SKM-1 treated with dmso at 0.1 percent for 144 hours (cell line): ENCODE data around the gene LARP4B.

Experiments
- DNase-seq: peaks from one replicate; lab custom pipeline; 2025; ENCODE audit not compliant: unreplicated experiment; lab: John Stamatoyannopoulos, UW

The LARP4B gene

DNA sequence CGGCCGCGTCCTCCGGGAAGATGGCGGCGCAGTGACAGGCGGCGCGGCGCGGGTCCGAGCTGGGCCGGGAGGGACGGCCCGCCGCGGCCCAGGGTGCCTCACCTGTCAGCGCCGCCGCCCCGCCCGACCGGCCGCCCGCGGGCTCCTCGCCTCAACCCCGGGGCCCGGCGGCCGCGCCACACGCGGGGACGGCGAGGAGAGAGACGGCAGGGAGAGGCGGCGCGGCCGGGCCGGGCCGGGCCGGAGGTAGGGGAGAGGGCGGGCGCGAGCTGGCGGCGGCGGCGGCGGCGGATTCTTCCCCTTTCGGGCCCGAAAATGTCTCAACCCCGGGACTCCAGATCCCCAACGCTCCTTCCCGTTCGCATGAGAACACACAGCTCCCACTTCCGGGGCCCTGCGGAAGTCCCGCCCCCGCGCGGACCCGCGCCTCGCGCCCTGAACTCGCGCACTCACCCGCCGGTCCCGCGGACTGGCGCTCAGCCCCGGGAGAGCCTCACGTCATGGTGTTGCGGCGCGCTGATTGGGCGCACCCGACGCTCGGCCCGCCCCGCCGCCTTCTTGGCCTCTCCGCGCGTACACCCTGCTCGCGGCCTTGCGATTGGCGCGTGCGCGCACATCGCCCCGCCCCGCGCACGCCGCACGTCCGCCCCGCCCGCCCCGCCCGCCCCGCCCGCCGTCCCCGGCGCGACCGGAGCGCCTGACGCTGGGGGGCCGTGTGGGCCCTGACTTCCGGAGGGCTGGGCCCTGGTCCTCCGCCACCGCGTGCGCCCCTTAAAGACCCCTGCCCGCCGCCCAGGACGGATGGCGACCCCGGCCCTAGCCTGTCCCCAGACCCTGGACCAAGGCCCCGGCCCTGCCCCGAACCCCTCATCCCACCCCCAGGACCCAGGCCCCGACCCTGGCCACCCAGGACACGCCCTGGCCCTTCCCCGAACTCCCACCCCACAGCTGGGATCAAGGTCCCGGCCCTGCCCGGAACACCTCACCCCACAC is at the start of gene LARP4B:
Gene LARP4B (minus strand): TSS at position 380 of the 993 bp plus-strand sequence. CDS start 45,984 bp downstream, outside the sequence.
- DNase-seq: peak; percentile 75

DNA sequence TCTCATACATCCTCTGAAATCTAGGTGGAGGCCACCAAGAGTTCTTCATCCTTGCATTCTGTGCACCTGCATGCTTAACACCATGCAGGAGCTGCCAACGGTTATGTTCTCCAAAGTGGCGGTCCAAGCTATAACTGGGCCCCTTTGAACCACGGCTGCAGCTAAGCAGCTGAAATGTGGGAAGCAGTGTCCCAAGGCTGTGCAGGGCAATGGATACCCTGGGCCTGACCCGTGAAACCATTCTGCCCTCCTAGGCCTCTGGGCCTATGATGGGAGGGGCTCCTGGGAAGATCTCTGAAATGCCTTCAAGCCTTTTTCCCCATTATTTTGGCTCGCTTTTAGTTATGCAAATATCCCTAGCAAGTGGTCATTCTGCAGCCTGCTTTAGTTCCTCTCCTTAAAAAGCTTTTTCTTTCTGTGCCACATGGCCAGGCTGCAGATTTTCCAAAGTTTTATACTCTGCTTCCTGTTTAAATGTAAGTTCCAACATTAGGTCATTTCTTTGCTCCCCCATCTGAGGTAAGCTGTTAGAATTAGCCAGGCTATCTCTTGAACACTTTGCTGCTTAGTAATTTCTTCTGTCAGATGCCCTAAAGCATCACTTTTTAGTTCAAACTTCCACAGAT is 49.1 kb upstream of the LARP4B start:
- DNase-seq: no peak

DNA sequence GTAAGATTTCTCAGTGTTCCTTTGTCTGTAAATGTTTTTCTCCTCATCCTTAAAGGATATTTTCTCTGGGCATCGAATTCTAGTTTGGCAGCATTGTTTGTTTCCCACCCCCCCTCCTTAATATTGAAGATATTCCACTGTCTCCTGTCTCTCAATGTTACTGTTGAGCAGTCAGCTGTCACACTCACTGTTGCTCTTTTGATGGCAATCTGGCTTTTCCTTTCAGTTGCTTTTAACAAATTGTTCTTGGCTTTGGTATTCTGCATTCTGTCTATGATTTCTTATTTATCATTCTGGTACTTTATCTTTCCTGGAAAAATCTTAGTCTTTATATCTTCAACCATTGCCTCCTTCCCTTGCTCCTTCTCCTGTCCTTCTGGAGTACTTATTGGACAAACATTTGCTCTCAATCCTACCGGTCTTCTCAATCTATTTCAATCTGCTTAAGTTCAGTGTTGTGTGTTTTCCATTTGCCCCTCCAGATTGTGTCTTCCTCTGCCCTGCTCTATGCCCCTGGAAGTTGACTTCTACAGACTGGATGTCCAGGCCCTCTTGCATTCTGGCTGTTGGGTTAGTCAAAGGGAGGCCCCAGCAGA is 47.4 kb upstream of the LARP4B start:
- no peak for DNase-seq

DNA sequence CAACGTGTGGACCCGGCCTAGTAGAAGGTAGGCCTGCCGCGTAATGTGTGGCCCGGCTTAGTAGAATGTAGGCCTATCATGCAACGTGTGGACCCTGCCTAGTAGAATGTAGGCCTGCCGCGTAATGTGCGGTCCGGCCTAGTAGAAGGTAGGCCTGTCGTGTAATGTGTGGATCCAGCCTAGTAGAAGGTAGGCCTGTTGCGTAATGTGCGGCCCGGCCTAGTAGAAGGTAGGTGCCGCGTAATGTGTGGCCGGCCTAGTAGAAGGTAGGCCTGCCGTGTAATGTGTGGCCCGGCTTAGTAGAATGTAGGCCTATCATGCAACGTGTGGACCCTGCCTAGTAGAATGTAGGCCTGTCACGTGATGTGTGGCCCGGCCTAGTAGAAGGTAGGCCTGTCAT is 44.8 kb upstream of the LARP4B start:
- no peak for DNase-seq

DNA sequence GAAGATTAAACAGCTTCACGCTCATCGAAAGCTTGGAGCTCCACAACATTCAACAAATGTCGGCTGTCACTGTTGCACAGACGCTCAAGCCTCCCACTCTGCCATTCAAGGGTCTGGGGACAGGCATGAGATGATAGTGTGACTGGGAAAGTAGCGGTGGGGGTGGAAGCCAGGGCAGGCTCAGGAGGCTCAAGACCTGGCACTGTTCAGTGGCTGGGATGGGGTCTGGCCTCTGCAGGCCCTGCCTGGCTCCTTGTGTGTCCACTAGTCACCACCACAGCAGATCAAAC is 43.2 kb upstream of the LARP4B start:
- DNase-seq: no peak

DNA sequence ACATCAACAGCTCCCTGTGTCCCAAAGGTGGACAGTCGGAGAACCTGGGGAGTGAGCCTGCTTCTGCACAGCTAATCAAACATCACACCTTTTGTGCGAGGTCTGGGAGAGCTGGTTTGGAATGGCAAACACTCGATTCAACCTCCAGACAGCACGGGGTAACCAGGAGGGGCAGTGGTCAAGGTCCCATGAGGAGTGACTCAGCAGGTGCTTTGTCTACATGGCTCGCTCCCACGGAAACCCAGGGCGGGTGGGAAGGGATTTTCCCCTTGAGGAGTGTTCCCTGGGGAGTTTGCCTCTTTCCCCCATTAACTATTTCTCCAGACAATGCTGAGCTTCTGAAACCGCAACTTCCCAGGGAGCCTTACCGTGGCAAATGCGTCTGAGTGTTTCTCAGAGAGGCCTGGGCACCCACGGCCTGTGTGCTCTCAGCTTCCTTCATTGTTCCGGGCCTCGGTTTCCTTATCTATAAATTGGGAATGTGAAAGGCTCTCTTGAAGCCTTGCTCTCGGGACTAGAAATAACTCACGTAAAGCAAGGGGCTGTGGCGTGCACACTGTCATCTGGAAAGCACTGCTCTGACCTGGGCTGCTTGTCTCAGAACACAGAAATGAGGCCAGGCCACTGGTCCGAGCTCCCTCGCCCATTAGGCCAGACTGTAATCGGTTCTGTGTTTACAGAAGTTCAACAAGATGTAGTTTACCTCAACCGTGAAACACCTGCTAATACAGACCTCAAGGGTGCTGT is 42.7 kb upstream of the LARP4B start:
- DNase-seq: no peak

DNA sequence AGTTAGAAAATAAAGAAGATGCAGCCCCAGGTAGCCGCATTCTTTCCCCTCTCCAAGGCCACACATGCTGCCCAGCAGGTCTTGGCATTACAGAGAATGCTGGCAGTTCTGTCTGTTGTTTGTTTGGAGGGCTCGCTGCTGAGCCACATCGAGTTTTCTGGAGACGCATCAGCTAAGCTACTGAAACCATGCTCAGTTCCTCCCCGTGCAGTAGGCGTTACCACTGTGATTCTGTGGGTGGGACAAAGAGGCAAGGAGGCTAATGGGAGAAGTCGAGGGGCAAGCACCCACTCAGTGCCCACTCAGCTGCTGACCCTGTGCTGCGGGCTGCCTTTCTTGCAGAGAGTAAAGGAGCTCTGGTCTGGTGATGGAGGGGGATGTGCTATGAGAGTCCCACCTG is 41.3 kb upstream of the LARP4B start:
- DNase-seq: no peak

DNA sequence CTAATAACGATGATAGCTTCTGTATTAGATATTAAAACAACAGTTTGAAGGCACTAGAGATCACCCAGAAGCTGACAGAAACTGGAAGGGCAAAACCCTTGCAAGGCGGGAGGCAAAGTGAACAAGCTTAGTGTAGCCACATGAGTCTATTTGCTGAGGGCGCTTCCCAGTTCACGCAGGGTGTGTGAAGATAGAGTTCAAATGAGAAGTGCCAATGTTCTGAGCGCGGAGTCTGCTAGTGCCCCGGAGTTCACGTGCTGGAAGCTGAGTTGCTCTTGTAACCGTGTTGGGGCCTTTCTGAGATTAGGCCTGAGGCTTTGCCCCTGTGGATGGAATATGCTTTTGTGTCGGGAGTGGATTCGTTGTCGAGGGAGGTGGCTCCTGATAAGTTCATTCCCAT is 40.1 kb upstream of the LARP4B start:
- no peak for DNase-seq

DNA sequence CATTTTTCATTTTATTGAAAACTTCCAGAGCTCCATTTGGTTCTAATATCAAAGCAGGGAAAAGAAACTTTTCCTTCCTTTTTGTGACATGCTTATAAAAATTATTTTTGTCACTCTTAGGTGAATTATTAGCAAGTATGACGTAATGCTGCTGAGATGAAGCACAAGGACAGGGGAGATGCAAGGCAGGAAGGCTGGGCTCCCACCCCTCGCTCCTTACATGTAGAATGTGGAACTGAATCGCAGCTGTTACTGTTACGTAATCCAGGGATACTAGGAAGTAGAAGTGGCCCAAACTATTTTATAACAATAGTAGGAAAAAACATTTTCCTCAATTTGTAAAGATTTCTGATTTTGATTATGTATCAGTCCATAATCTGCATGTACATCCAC is 39.6 kb upstream of the LARP4B start:
- DNase-seq: peak; percentile 27

DNA sequence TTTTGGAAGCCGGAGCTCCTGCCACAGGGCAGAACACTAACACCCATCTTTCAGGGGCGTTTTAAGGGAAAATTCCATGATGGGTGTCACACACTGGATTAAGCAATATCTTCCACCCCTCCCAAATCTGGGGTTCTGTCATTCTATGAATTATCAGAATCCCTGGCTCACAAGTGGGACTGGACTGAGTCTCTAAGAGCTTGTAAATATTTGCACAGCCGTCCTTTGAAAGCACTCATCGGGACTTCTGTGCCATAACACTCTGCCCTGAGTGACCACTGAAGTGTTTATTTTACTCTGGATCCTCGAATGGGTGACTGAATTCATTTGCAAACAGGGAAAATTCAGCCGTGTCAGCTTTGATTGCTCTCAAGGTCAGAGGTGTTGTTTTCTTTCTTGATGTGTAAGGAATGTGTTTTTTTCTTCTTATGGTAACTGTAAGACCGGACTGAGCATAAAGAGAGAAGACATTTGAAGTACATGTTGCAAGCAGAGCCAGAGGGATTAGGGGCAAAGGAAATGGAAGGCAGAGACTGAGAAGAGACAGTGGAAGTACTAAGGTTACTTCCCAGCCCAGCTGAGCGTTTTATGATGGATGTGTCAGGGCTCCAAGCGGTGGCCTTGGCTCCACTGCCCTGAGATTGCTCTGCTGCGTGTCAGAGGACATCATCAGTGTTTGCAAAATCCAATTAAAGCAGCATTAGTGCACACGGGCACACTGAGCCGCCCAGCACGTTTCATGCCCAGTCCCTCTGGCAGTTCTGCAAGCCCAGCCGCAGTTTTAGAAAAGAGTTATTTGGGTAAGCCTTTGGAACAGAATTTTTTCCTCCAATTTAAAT is 39.0 kb upstream of the LARP4B start:
- no peak for DNase-seq

DNA sequence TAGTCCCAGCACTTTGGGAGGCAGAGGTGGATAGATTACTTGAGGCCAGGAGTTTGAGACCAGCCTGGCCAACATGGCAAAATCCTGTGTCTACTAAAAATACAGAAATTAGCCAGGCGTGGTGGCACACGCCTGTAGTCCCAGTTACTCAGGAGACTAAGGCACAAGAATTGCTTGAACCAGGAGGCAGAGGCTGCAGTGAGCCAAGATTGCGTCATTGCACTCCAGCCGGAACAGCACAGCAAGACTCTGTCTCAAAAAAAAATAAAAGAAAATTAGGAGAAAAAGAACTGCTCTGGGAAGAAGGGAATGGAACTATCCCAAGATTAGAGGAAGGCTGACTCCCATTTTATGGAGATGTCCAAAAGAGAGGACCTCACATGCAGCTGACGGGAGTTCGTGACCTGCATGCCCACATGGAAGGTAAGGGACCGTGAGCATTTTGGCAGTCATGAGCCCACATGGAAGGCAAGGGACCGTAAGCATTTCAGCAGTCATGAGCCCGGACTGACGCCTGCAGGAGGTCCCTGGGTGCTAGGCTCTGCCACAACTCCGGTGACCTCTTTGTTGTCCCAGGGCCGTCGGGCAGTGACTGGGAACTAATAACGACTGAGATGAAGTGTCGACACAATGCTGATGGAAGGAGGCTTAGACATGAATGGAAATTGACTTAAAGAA is 38.1 kb upstream of the LARP4B start:
- no peak for DNase-seq

DNA sequence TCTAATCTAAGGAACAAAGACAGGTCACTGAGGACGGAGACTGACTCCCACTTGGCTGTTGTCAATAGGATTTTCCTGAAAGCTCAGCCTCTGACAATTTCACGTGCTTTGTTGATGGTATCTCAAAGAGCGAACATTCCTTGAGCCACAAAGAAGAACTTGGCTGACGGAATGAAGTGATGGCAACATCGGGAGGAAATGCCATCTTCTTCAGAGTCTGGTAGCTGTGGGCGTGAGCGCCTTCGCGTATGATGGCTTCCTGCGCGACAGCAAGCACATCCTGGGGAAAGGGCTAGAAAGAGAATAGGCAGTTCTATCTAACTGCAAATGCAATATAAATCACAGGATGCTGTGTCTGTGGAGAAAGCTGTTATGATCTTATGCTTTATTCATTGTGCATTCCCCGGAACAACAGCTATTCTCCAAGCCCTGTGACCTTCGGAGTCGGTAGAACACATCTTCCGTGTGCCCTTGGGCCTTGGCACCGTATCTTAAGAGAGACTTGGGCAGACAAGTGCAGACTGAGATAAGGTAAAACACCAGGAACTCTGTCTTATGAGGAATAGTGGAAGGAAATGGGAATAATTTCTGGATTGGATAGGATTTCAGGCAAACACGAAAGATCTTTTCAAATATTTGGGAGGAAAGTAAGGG is 37.2 kb upstream of the LARP4B start:
- DNase-seq: no peak

DNA sequence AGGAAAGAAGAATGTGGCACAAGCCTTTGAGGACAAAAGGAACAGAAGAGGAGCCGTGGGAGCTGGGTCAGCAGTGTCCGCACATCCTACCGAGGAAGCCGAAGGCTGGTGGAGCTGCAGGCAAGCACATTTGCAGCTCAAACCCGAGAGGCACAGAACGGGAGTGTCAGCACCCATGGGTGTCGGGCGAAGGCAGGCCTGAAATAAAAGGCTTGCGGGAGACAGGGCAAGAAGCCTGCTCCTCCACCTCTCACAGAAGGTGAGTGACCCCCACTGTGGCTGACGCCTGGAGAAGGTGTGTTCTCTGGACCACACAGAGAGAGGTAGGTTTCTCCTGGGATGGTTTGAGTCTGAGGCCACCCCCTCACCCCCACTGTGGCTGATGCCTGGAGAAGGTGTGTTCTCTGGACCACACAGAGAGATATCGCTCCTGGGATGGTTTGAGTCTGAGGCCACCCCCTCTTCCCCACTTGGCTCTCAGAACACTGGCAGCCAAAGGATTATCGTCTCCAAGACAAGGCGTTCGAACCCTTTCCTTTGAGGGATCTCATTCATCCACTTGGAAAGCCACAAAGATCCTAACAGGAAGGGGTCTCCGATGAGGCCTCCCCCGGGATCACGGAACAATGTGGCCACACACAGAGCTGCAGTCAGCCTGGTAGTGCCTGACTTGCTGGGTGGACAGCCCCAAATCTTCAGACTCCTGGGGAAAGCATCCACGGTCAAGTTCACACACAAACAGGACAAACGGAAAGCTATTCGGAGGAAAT is 35.1 kb upstream of the LARP4B start:
- no peak for DNase-seq

DNA sequence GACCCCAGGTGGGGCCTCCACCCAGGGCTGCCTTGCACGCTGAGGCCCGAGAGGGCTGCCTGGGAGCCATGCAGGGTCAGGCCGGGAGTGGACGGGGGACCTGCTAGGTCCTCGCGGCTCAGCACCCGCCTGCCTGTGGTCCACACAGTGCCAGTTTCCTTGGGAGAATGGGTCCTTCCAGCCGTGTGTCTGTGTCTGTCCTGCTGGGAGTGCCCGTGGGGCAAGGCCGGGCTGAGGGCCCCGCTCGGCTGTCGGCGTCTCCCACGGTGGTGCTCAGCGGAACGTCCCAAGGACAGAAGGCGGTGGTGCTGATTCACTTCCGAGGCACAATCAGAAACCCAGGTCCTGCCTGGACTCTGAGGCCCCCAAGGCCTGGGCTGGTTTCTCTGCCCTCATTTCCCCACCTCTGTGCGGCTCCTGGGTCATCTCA is 33.5 kb upstream of the LARP4B start:
- DNase-seq: no peak

DNA sequence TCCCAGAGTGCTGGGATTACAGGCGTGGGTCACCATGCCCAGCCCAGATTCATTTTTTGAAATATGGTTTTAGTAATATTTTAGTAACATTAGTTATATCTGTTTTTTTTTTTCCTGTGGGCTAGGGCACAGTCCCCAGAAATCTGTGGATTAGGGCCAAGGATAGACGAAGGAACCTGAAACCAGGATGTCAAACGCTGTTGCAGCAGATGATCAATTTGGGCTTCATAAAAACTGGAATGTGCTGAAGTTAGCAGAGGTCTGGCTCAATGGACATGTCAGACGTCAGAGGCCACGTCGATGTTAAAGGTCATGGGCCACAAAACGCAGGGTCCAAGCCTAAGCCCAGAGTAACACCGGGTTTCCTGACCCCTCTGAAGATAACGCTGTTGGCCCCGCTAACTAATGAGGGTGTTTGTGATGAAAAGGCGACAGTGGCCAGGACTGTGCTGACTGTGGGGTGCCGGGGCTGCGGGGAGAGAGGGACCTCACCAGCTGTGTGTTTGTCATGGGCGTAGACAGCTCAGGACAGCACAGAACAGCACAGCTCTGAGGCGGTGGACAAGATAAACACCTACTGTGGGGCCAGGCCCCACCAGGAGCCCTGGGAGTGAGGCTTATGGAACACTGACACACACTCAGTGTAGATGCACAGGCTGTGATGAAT is 32.9 kb upstream of the LARP4B start:
- DNase-seq: no peak

DNA sequence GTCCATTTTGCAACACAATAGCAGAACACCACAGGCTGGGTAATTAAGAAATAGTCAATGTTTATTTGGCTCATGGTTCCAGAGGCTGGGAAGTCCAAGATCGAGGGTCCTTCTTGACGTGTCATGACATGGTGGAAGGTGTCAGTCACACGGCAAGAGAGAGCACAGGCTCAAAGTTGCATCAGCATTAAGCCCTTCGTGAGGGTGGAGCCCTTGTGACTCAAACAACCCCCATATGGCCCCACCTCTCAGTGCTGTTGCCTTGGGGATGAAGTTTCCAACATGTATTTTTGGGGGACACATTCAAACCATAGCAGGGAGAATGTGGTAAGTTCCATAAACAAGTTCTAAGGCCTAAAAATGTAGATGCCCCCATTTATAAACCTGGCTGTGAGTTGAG is 32.1 kb upstream of the LARP4B start:
- no peak for DNase-seq

DNA sequence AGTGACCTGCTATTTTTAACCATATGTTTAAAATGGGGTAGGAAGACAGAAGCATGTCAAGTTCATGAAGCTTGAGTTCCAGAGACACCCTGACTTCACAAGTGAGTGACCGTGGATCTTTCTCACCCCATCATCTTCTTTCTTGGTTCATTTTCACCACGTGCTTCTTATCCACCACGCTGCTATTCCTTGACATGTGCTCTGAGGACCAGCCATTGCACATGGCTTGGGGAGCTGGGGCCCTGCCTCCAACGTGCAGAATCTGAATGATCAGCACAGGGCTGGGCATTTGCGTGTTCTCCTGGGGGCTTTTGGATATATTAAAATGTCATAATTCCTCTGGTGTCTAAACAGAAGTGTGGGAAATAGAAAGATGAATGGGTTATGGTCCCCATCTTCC is 31.7 kb upstream of the LARP4B start:
- DNase-seq: no peak

DNA sequence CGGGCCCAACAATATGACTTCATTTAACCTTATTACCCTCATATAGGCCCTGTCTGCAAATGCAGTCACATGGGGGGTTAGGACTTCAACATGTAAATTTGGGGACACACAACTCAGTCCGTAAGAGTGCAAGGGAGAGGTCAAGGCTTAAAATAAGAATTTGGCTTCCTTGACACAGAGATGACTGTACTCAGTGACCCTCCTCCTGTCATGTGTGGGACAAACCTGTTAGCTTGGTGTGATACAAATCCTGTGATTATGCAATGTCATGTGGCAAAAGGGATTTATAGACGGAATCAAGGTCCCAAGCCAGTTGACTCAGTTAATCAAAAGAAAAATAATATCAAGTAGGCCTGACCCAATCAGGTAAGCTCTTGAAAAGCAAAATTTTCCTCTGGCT is 30.8 kb upstream of the LARP4B start:
- DNase-seq: no peak
